Adrenal gland (tissue), 12 donors: ENCODE data around the gene FBLN2. TPM values are rescaled to one million over a fixed set of nuclear protein-coding genes. Genes with fewer than 3 reads are reported as not detected.

Experiments
- DNase-seq, 7 donors: peaks; one replicate each; pipeline ENCODE4 v3.0.0-alpha.2; 2019 to 2020
- H3K27ac ChIP-seq, 5 donors: fragments of 200-600 bp; sonication (generic) in 4 of 5; 1 replicate in 3 of 5; 2 replicates in 2 of 5; pipeline versions ENCODE4 v1.5.1 to v1.8.0; 2016 to 2020; ENCODE audit warnings: mild to moderate bottlenecking in 1 of 5
- H3K27me3 ChIP-seq: fragments of 200-600 bp; 2 replicates; pipeline ENCODE4 v1.8.0; 2021
- H3K36me3 ChIP-seq, 2 donors: fragments of 200-600 bp; replicated peaks in 1 of 2; 1 replicate in 1 of 2; 2 replicates in 1 of 2; pipeline versions ENCODE4 v1.5.1 to v1.8.0; 2018 to 2022
- H3K4me1 ChIP-seq, 2 donors: fragments of 200-600 bp; replicated peaks in 1 of 2; 1 replicate in 1 of 2; 2 replicates in 1 of 2; pipeline versions ENCODE4 v1.5.1 to v1.8.0; 2018 to 2021
- H3K4me3 ChIP-seq, 4 donors: fragments of 200-600 bp; sonication (generic) in 3 of 4; one replicate each; pipeline ENCODE4 v1.5.1; 2016 to 2018
- H3K9me3 ChIP-seq, 3 donors: fragments of 200-600 bp; sonication (generic) in 1 of 3; replicated peaks in 1 of 3; 1 replicate in 2 of 3; 2 replicates in 1 of 3; pipeline versions ENCODE4 v1.5.1 to v1.8.0; 2016 to 2021
- CTCF ChIP-seq, 6 experiments: fragments of 450-650 bp in 4 of 6; fragments of 200-600 bp in 2 of 6; sonication (generic) in 1 of 6; IDR thresholded peaks; 1 replicate in 5 of 6; 2 replicates in 1 of 6; pipeline versions ENCODE4 v1.5.1 to v1.8.0; 2016 to 2021; ENCODE audit warnings: antibody characterized with exemption in 6 of 6, mild to moderate bottlenecking in 2 of 6, moderate library complexity in 1 of 6
- POLR2A ChIP-seq, 2 donors: fragments of 450-650 bp; IDR thresholded peaks; one replicate each; pipeline ENCODE4 v1.6.1; 2017; ENCODE audit warnings: antibody characterized with exemption in 2 of 2, mild to moderate bottlenecking in 2 of 2, moderate library complexity in 1 of 2
- WGBS, 4 donors: extraction: QIAGEN DNeasy Blood & Tissue Kit in 2 of 4; methylation state at CpG; one replicate each; pipeline versions ENCODE4 v1.1.5 to v1.1.7; 2013 to 2017; 5-methylcytosine and 5-hydroxymethylcytosine counted together
- intact Hi-C, 2 donors: fragments of 100-400 bp; cut with DNase I; formaldehyde crosslinking; loops; one replicate each; pipeline versions ENCODE4 v1.14.1 to v1.15.0; 2022 to 2023
- polyA plus RNA-seq, 3 donors: library from polyadenylated mRNA; stranded (reverse); fragments of 200-250 nt in 2 of 3; fragments of 350-450 nt in 1 of 3; fragmentation: Illumina TruSeq in 1 of 3; extraction: RNeasy Lipid Tissue Mini Kit (QIAGEN cat#74804) in 1 of 3; gene quantifications; one replicate each; pipeline ENCODE4 v1.2.3, GENCODE V29; 2013 to 2014
- total RNA-seq, 9 donors: library from RNA; depleted of rRNA in 4 of 9; stranded (reverse); fragments of >200 nt in 4 of 9; fragments of 120-200 nt in 1 of 9; fragmentation: NEBNext Ultra II Directional in 1 of 9; extraction: Animal tissue kit (Norgen Biotek cat#: 25700) in 1 of 9; gene quantifications; one replicate each; pipeline versions ENCODE4 v1.1.0 to v1.2.4, GENCODE V29; 2013 to 2023
- donor health status: healthy with polysubstance abuse.
- donor health status: Bipolar disorder and iron deficiency.
- donor health status: DM: yes; HTN: yes; CAD: no.
- donor health status: DM: no; HTN: no; CAD: no.
- donor health status: DM: no; HTN: no; CAD: no.
- donor health status: DM: yes; HTN: yes; CAD: no.

FBLN2 gene
- total and polyA plus RNA-seq, 12 donors: 1.8 to 31.5 (median 7.0) TPM

GRCh38 chr3:13610006-13610570 lies 61.2 kb downstream of the FBLN2 start:
- Histone ChIP-seq H3K36me3 (no peaks in the 10 kb centered on the region), H3K27me3 (no peaks in the 10 kb centered on the region), H3K9me3 (no peaks in the 10 kb centered on the region), H3K4me1 (no peaks in the 10 kb centered on the region), H3K27ac (no peak overlapping the region), H3K4me3 (no peak overlapping the region)
- intact Hi-C loops: no loop called here
- no peak for DNase-seq
- TF ChIP-seq POLR2A (IDR thresholded peaks at IDR 0.05) (no peak), CTCF (IDR thresholded peaks at IDR 0.05) (no peak)
- 87 to 93% (median 88%) methylated on average over 7 of the region's 7 CpGs for WGBS, 4 donors

DNA sequence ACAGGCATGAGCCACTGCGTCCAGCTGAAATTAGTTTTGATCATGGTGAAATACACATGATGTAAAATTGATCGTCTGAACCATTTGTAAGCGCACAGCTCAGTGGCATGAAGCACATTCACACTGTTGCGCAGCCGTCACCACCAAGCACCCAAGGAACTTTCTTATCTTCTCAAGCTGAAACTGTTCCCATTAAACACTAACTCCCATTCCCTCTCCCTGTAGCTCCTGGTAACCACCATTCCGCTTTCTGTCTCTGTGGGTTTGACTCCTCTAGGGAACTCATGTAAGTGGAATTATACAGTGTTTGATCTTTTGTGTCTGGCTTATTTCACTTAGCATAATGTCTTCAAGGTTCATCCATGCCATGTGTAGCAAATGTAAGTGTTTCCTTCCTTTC lies 62.3 kb downstream of the FBLN2 start:
- Histone ChIP-seq H3K4me3 (no peak overlapping the region), H3K27me3 (no peaks in the 10 kb centered on the region), H3K9me3 (no peaks in the 10 kb centered on the region), H3K4me1 (no peaks in the 10 kb centered on the region), H3K36me3 (no peaks in the 10 kb centered on the region), H3K27ac (no peak overlapping the region)
- no peak for DNase-seq
- TF ChIP-seq CTCF (IDR thresholded peaks at IDR 0.05) (no peak), POLR2A (IDR thresholded peaks at IDR 0.05) (no peak)
- intact Hi-C loops: no loop called here
- WGBS, 4 donors: 82 to 94% (median 91%) methylated on average over 6 of the region's 6 CpGs

DNA sequence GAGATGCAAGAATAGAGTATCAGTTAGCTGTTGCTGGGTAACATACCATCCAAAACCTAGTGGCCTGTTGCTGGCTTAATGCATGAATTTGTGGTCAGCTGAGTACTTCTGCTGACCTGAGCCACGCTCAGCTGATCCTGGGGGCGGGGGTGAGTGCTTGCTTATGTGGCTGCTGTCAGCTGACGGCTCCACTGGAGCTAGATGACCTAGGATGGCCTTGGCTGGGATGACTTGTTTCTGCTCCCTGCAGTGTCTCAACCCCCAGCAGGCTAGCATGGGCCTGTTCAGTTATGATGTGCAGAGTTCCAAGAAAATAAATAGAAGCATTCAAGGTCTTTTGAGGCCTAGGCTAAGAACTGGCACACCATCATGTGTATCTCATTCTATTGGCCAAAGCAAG lies 63.9 kb downstream of the FBLN2 start:
- TF ChIP-seq POLR2A (IDR thresholded peaks at IDR 0.05) (no peak), CTCF (IDR thresholded peaks at IDR 0.05) (no peak)
- intact Hi-C loops: no loop called here
- Histone ChIP-seq H3K4me1 (no peaks in the 10 kb centered on the region), H3K4me3 (no peak overlapping the region), H3K27me3 (no peaks in the 10 kb centered on the region), H3K36me3 (no peaks in the 10 kb centered on the region), H3K27ac (no peak overlapping the region), H3K9me3 (no peaks in the 10 kb centered on the region)
- WGBS, 4 donors: 73 to 80% (median 79%) methylated on average over 1 to 3 of the region's 3 CpGs; no CpG with 5 or more reads in 1 of the 4 donors
- peak in 3 of 7 donors; percentile 32 to 34 (median 33) for DNase-seq

- H3K36me3 ChIP-seq: no peaks in the 10 kb centered on the region
- intact Hi-C loops: no loop called here
- DNase-seq: no peak
- H3K27ac ChIP-seq: no peak overlapping the region
- WGBS, 4 donors: 86 to 91% (median 91%) methylated on average over 9 to 14 of the region's 14 CpGs
- H3K4me1 ChIP-seq: no peaks in the 10 kb centered on the region
- no peaks in the 10 kb centered on the region for H3K27me3 ChIP-seq
- no peaks in the 10 kb centered on the region for H3K9me3 ChIP-seq
- no peak overlapping the region for H3K4me3 ChIP-seq
- TF ChIP-seq POLR2A (IDR thresholded peaks at IDR 0.05) (no peak), CTCF (IDR thresholded peaks at IDR 0.05) (no peak)
These were observed 64.6 kb downstream of the FBLN2 start for GRCh38 chr3:13613343-13614190.
